SK-N-MC (cell line): ENCODE data around the gene GFER.
"Not testable (repeated sequence)": the region's sequence is repeated elsewhere in the genome, so short reads cannot be mapped to it uniquely, and the experiment has no call there.

ENCODE experiments used
- DNase-seq: peaks from one replicate; pipeline ENCODE4 v3.0.0-alpha.2; 2011; ENCODE audit warnings: low read depth, low spot score
- H3K27ac ChIP-seq: fragments of 200-600 bp; sonication (generic); 2 replicates; pipeline ENCODE4 v1.5.1; 2016; ENCODE audit warnings: mixed run types
- H3K36me3 ChIP-seq: fragments of 200-600 bp; sonication (generic); 2 replicates; pipeline ENCODE4 v1.6.1; 2017; ENCODE audit warnings: antibody characterized with exemption, low read length, mixed read lengths; ENCODE audit not compliant: insufficient read depth
- H3K4me3 ChIP-seq: fragments of 200-600 bp; sonication (generic); 2 replicates; pipeline ENCODE4 v1.5.1; 2016
- H3K9ac ChIP-seq: fragments of 200-600 bp; sonication (generic); 2 replicates; pipeline ENCODE4 v1.8.0; 2017; ENCODE audit warnings: mixed run types, mixed read lengths; ENCODE audit not compliant: insufficient read length
- H3K9me3 ChIP-seq: fragments of 200-600 bp; sonication (generic); 2 replicates; pipeline ENCODE4 v1.6.1; 2017; ENCODE audit warnings: low read depth, mild to moderate bottlenecking, antibody characterized with exemption, low read length, moderate library complexity, mixed read lengths
- EZH2 ChIP-seq: fragments of 200-600 bp; sonication (generic); IDR thresholded peaks from one replicate; pipeline ENCODE4 v1.6.1; 2017; ENCODE audit warnings: antibody characterized with exemption
- FOXP2 ChIP-seq: optimal IDR thresholded peaks from 2 replicates; pipeline ENCODE3; 2011; ENCODE audit warnings: mild to moderate bottlenecking, moderate library complexity; ENCODE audit not compliant: insufficient read depth; ENCODE audit errors: extremely low read length, control extremely low read depth
- POLR2AphosphoS5 ChIP-seq: IDR thresholded peaks from 2 replicates; pipeline ENCODE4 v1.6.1; 2012; ENCODE audit warnings: mild to moderate bottlenecking, low read depth, low read length, borderline replicate concordance

GFER gene

GRCh38 chr16:1983544-1984346 is at the start of gene GFER:
Gene GFER (plus strand): TSS chr16:1984193. CDS start chr16:1984219, 26 bp downstream.
- no peak within 1 kb of the TSS for H3K27ac ChIP-seq
- H3K9me3 ChIP-seq: no peaks in the 10 kb centered on the region
- peak within 1 kb of the TSS; percentile 77 for H3K9ac ChIP-seq
- TF ChIP-seq EZH2 (no peak), POLR2AphosphoS5 (no peak), FOXP2 (no peak)
- H3K36me3 ChIP-seq: no peaks in the 10 kb centered on the region; the same call in 1 of the 2 replicates
- peak within 1 kb of the TSS; percentile 90 for H3K4me3 ChIP-seq
- no peak for DNase-seq

GRCh38 chr16:1936945-1937479 is 47.0 kb upstream of the GFER start:
- H3K27ac ChIP-seq: no peak overlapping the region
- no peaks in the 10 kb centered on the region; the same call in 1 of the 2 replicates for H3K36me3 ChIP-seq
- no peak overlapping the region for H3K4me3 ChIP-seq
- DNase-seq: no peak
- no peak overlapping the region for H3K9ac ChIP-seq
- TF ChIP-seq FOXP2 (no peak), EZH2 (no peak), POLR2AphosphoS5 (no peak)
- no peaks in the 10 kb centered on the region for H3K9me3 ChIP-seq

GRCh38 chr16:1938316-1938715 is 45.7 kb upstream of the GFER start:
- no peaks in the 10 kb centered on the region for H3K9me3 ChIP-seq
- TF ChIP-seq EZH2 (no peak), POLR2AphosphoS5 (no peak), FOXP2 (no peak)
- H3K36me3 ChIP-seq: no peaks in the 10 kb centered on the region; the same call in 1 of the 2 replicates
- H3K27ac ChIP-seq: no peak overlapping the region
- DNase-seq: no peak
- no peak overlapping the region for H3K9ac ChIP-seq
- no peak overlapping the region for H3K4me3 ChIP-seq

- H3K27ac ChIP-seq: no peak overlapping the region
- H3K4me3 ChIP-seq: no peak overlapping the region
- TF ChIP-seq FOXP2 (no peak), EZH2 (no peak), POLR2AphosphoS5 (no peak)
- no peak overlapping the region for H3K9ac ChIP-seq
- no peak for DNase-seq
- H3K9me3 ChIP-seq: no peaks in the 10 kb centered on the region
- H3K36me3 ChIP-seq: no peaks in the 10 kb centered on the region; the same call in 1 of the 2 replicates
Measured at GRCh38 chr16:1938910-1939309, 45.1 kb upstream of the GFER start.

GRCh38 chr16:1939833-1940232 is 44.2 kb upstream of the GFER start:
- not testable (repeated sequence) for H3K36me3 ChIP-seq, H3K9ac ChIP-seq, H3K9me3 ChIP-seq, H3K27ac ChIP-seq, H3K4me3 ChIP-seq, DNase-seq

GRCh38 chr16:1940273-1941161 is 43.5 kb upstream of the GFER start:
- Histone ChIP-seq H3K9ac (no peak overlapping the region), H3K36me3 (no peaks in the 10 kb centered on the region; the same call in 1 of the 2 replicates), H3K4me3 (no peak overlapping the region), H3K27ac (no peak overlapping the region), H3K9me3 (no peaks in the 10 kb centered on the region)
- TF ChIP-seq FOXP2 (no peak), POLR2AphosphoS5 (no peak)
- no peak for DNase-seq

- no peak for DNase-seq
- H3K27ac ChIP-seq: no peak overlapping the region
- H3K4me3 ChIP-seq: no peak overlapping the region
- TF ChIP-seq POLR2AphosphoS5: no peak
- TF ChIP-seq EZH2: no peak
- no peak for TF ChIP-seq FOXP2
- H3K36me3 ChIP-seq: no peaks in the 10 kb centered on the region; the same call in 1 of the 2 replicates
- H3K9ac ChIP-seq: no peak overlapping the region
- no peaks in the 10 kb centered on the region for H3K9me3 ChIP-seq
Measured at GRCh38 chr16:1941162-1942046, 42.6 kb upstream of the GFER start.
